Bronchial epithelial cell (primary cell): ENCODE measurements around the gene LDB2. TPM values are rescaled to one million over a fixed set of nuclear protein-coding genes. Genes with fewer than 3 reads are reported as not detected.
A peak's percentile ranks its signal among the peaks of the same experiment; 100 is the strongest.

Experiments
- DNase-seq: peaks from one replicate; pipeline ENCODE4 v3.0.0-alpha.2; 2010; ENCODE audit warnings: low read depth
- FAIRE-seq: peaks from 2 replicates; lab custom pipeline; 2011; peaks lifted over from hg19 to GRCh38; lab: Jason Lieb, UNC
- H3K27me3 ChIP-seq: 2 replicates; pipeline ENCODE4 v1.5.1; 2011; ENCODE audit warnings: low read length; ENCODE audit not compliant: control insufficient read depth, insufficient read depth
- H3K36me3 ChIP-seq: 2 replicates; pipeline ENCODE4 v1.5.1; 2011; ENCODE audit warnings: low read length; ENCODE audit not compliant: control insufficient read depth, insufficient read depth
- H3K4me3 ChIP-seq: 2 replicates; pipeline ENCODE4 v1.5.1; 2011; ENCODE audit warnings: mild to moderate bottlenecking, low read depth, low read length, control low read depth
- CTCF ChIP-seq: IDR thresholded peaks from 2 replicates; pipeline ENCODE4 v1.5.1; 2011; ENCODE audit warnings: mild to moderate bottlenecking, moderate library complexity, low read length, control low read depth, inconsistent platforms; ENCODE audit not compliant: insufficient read depth, severe bottlenecking
- total RNA-seq: library from RNA; depleted of rRNA; stranded (reverse); fragments of >200 nt; gene quantifications from 2 replicates; pipeline ENCODE4 v1.2.1, GENCODE V29; 2014

The LDB2 gene
- total RNA-seq, 1 donor from 2014 or later: not detected

GRCh38 chr4:16684097-16684496, 214.3 kb downstream of the LDB2 start:
- Histone ChIP-seq H3K27me3 (no peaks in the 10 kb centered on the region), H3K4me3 (no peak overlapping the region), H3K36me3 (no peaks in the 10 kb centered on the region)
- FAIRE-seq (no peak), DNase-seq (no peak)
- no peak for TF ChIP-seq CTCF

- Histone ChIP-seq H3K36me3 (no peaks in the 10 kb centered on the region), H3K27me3 (no peaks in the 10 kb centered on the region), H3K4me3 (no peak overlapping the region)
- TF ChIP-seq CTCF: no peak
- FAIRE-seq (no peak), DNase-seq (no peak)
Measured at GRCh38 chr4:16682975-16683374, 215.5 kb downstream of the LDB2 start.

- H3K4me3 ChIP-seq: no peak overlapping the region
- TF ChIP-seq CTCF: no peak
- H3K36me3 ChIP-seq: no peaks in the 10 kb centered on the region
- no peak for DNase-seq
- H3K27me3 ChIP-seq: no peaks in the 10 kb centered on the region
- FAIRE-seq: peak; percentile 32
Measured at GRCh38 chr4:16677001-16677944, 221.2 kb downstream of the LDB2 start.

- no peak for FAIRE-seq
- DNase-seq: no peak
- H3K27me3 ChIP-seq: no peaks in the 10 kb centered on the region
- TF ChIP-seq CTCF: no peak
- no peaks in the 10 kb centered on the region for H3K36me3 ChIP-seq
- no peak overlapping the region for H3K4me3 ChIP-seq
Measured at GRCh38 chr4:16676230-16676770, 222.1 kb downstream of the LDB2 start.

- Histone ChIP-seq H3K4me3 (no peak overlapping the region), H3K36me3 (no peaks in the 10 kb centered on the region), H3K27me3 (no peaks in the 10 kb centered on the region)
- no peak for TF ChIP-seq CTCF
- no peak for FAIRE-seq
- no peak for DNase-seq
Measured at GRCh38 chr4:16674082-16674481, 224.4 kb downstream of the LDB2 start.
